A673 (cell line): ENCODE data around the gene GTF3C5.
"Not testable (repeated sequence)": the region's sequence is repeated elsewhere in the genome, so short reads cannot be mapped to it uniquely, and the experiment has no call there.

Experiments
- CTCF ChIP-seq: fragments of 300-800, 200-600 bp; sonication (generic); conservative IDR thresholded peaks from 2 replicates; pipeline ENCODE4 v1.5.1; 2017; ENCODE audit warnings: low read depth, mild to moderate bottlenecking, antibody characterized with exemption, low read length, moderate library complexity, mixed read lengths
- EZH2 ChIP-seq: fragments of 200-600 bp; sonication (generic); IDR thresholded peaks from 2 replicates; pipeline ENCODE4 v1.6.1; 2017; ENCODE audit warnings: borderline replicate concordance, low read depth, mild to moderate bottlenecking, mixed read lengths, antibody characterized with exemption, low read length; ENCODE audit not compliant: poor library complexity, severe bottlenecking

GRCh38 chr9:133094351-133094750 is 63.6 kb downstream of the GTF3C5 start:
- not testable (repeated sequence) for TF ChIP-seq CTCF, EZH2
